K562 (cell line): ENCODE data around the gene SMYD2. TPM values are rescaled to one million over a fixed set of nuclear protein-coding genes. Genes with fewer than 3 reads are reported as not detected.

Source experiments
- ATAC-seq: fragments of 200-7000 bp; cut with Tn5 transposase; 3 replicates; pipeline ENCODE4 v1.9.1; 2020; ENCODE audit warnings: moderate library complexity
- BruUV-seq: library from RNA; stranded (reverse); fragments of 400-500 nt; replicated peaks from 2 replicates; lab custom pipeline; 2021; lab: Mats Ljungman, UMichigan
- CTCF ChIA-PET: fragments of 300-600 bp; formaldehyde crosslinking; extraction: SDS; loops from one replicate; lab custom pipeline; 2021; ENCODE audit warnings: low intra/inter-chr PET ratio; lab: Yijun Ruan, JAX
- POLR2A ChIA-PET: fragments of 300-600, 350-650 bp; sonication (Branson Sonifier 250); formaldehyde crosslinking; extraction: SDS; loops from one replicate; lab custom pipeline; 2021; ENCODE audit warnings: antibody characterized with exemption, inconsistent platforms; lab: Yijun Ruan, JAX
- DNase-seq, 4 experiments: peaks; one replicate each; pipeline versions ENCODE4 v3.0.0 to v3.0.0-alpha.2; 2011 to 2018; ENCODE audit warnings: low spot score in 3 of 4, mixed read lengths in 3 of 4; ENCODE audit errors: extremely low read depth in 1 of 4
- FAIRE-seq: peaks from 2 replicates; lab custom pipeline; 2011; peaks lifted over from hg19 to GRCh38; lab: Jason Lieb, UNC
- H2AFZ ChIP-seq: 2 replicates; pipeline ENCODE4 v1.6.0; 2011; ENCODE audit warnings: low read depth, low read length, control low read depth, inconsistent platforms
- H3K27ac ChIP-seq: fragments of 200-600 bp; 3 replicates; pipeline ENCODE4 v1.8.0; 2011; ENCODE audit warnings: low read depth, mild to moderate bottlenecking, control low read depth, inconsistent platforms, low read length, moderate library complexity, mixed read lengths; ENCODE audit errors: extremely low read depth
- H3K27me3 ChIP-seq, 2 experiments: fragments of 300-600 bp in 1 of 2; 2 replicates in 1 of 2; 3 replicates in 1 of 2; pipeline versions ENCODE4 v1.6.0 to v1.8.0; 2011; ENCODE audit warnings: inconsistent platforms in 2 of 2, low read length in 2 of 2, mild to moderate bottlenecking in 1 of 2, mixed read lengths in 1 of 2, moderate library complexity in 1 of 2; ENCODE audit not compliant: control insufficient read depth in 2 of 2, insufficient read depth in 2 of 2
- H3K36me3 ChIP-seq: fragments of 300-600 bp; 3 replicates; pipeline ENCODE4 v1.8.0; 2011; ENCODE audit warnings: mild to moderate bottlenecking, low read length, inconsistent platforms; ENCODE audit not compliant: control insufficient read depth, insufficient read depth
- H3K4me1 ChIP-seq, 2 experiments: fragments of 200-600 bp in 1 of 2; replicated peaks in 1 of 2; 2 replicates in 1 of 2; 3 replicates in 1 of 2; pipeline versions ENCODE4 v1.5.1 to v1.8.0; 2011; ENCODE audit warnings: inconsistent platforms in 2 of 2, low read length in 2 of 2, mild to moderate bottlenecking in 1 of 2, mixed read lengths in 1 of 2, moderate library complexity in 1 of 2; ENCODE audit not compliant: control insufficient read depth in 2 of 2, insufficient read depth in 2 of 2
- H3K4me2 ChIP-seq: 2 replicates; pipeline ENCODE4 v1.6.1; 2011; ENCODE audit warnings: low read length, control low read depth, inconsistent platforms, mixed read lengths; ENCODE audit not compliant: insufficient read depth
- H3K4me3 ChIP-seq: fragments of 200-600 bp; sonication (generic), shearing (Covaris generic); 2 replicates; pipeline ENCODE4 v1.5.1; 2016; ENCODE audit warnings: control low read depth, inconsistent platforms
- H3K79me2 ChIP-seq: fragments of 200-600 bp; 3 replicates; pipeline ENCODE4 v1.8.0; 2011; ENCODE audit warnings: low read length, inconsistent platforms; ENCODE audit not compliant: control insufficient read depth, insufficient read depth
- H3K9ac ChIP-seq, 2 experiments: 2 replicates each; pipeline versions ENCODE4 v1.6.0 to v1.6.1; 2011; ENCODE audit warnings: low read depth in 2 of 2, low read length in 2 of 2, control low read depth in 1 of 2, inconsistent platforms in 1 of 2, mild to moderate bottlenecking in 1 of 2, mixed read lengths in 1 of 2; ENCODE audit not compliant: insufficient read depth in 1 of 2
- H3K9me1 ChIP-seq: one replicate; pipeline ENCODE4 v1.6.0; 2011; ENCODE audit warnings: inconsistent platforms, mild to moderate bottlenecking, low read length, moderate library complexity; ENCODE audit not compliant: control insufficient read depth, insufficient read depth
- H3K9me3 ChIP-seq: replicated peaks from 2 replicates; pipeline ENCODE4 v1.5.1; 2011; ENCODE audit warnings: low read depth, low read length, inconsistent platforms; ENCODE audit not compliant: control insufficient read depth, insufficient read depth
- H4K20me1 ChIP-seq: replicated peaks from 2 replicates; pipeline ENCODE4 v1.6.1; 2011; ENCODE audit warnings: low read length, inconsistent platforms, mixed read lengths; ENCODE audit not compliant: control insufficient read depth, insufficient read depth
- BRD9 ChIP-seq: fragments of 450-650 bp; IDR thresholded peaks from 2 replicates; pipeline ENCODE4 v1.6.1; 2018; ENCODE audit warnings: low read depth; ENCODE audit not compliant: partially characterized antibody
- CCNT2 ChIP-seq: IDR thresholded peaks from 2 replicates; pipeline ENCODE4 v1.6.1; 2011; ENCODE audit warnings: borderline replicate concordance, low read depth, mild to moderate bottlenecking, moderate library complexity, mixed read lengths, low read length; ENCODE audit not compliant: insufficient read length; ENCODE audit errors: extremely low read depth
- ETV5 ChIP-seq: sonication (generic); formaldehyde crosslinking; IDR thresholded peaks from 2 replicates; pipeline ENCODE4 v1.4.0; 2020; ENCODE audit warnings: low read depth, mild to moderate bottlenecking, missing genetic modification reagents
- HDAC3 ChIP-seq: fragments of 450-650 bp; IDR thresholded peaks from 2 replicates; pipeline ENCODE4 v1.6.1; 2018; ENCODE audit warnings: borderline replicate concordance, mild to moderate bottlenecking, moderate library complexity; ENCODE audit not compliant: partially characterized antibody
- MTF1 ChIP-seq: fragments of 250-450 bp; sonication (Bioruptor Pico); IDR thresholded peaks from 2 replicates; pipeline ENCODE4 v1.9.0; 2021; ENCODE audit warnings: moderate library complexity, mild to moderate bottlenecking, inconsistent platforms, borderline replicate concordance
- SPI1 ChIP-seq: IDR thresholded peaks from 2 replicates; pipeline ENCODE4 v1.6.1; 2011; ENCODE audit warnings: low read depth, low read length, control low read depth, borderline replicate concordance
- TCF3 ChIP-seq: sonication (generic); formaldehyde crosslinking; IDR thresholded peaks from 2 replicates; pipeline ENCODE4 v1.4.0; 2020; ENCODE audit warnings: mild to moderate bottlenecking, missing genetic modification reagents
- ZBTB7A ChIP-seq: IDR thresholded peaks from 2 replicates; pipeline ENCODE4 v1.6.1; 2011; ENCODE audit warnings: low read depth, mild to moderate bottlenecking, low read length, moderate library complexity, borderline replicate concordance; ENCODE audit not compliant: control insufficient read depth
- ZNF140 ChIP-seq: fragments of 250-450 bp; sonication (Bioruptor Pico); IDR thresholded peaks from 2 replicates; pipeline ENCODE4 v1.8.0; 2021; ENCODE audit warnings: moderate library complexity, mild to moderate bottlenecking, inconsistent platforms
- WGBS: fragments of 100-300 bp; shearing (Covaris generic); methylation state at CpG from one replicate; pipeline ENCODE4 v1.1.6; 2016; ENCODE audit warnings: low coverage, mixed read lengths; ENCODE audit not compliant: insufficient coverage; ENCODE audit errors: missing lambda C conversion rate; 5-methylcytosine and 5-hydroxymethylcytosine counted together
- in situ Hi-C: fragments of 300-500 bp; cut with MboI; formaldehyde crosslinking; loops from 4 replicates; pipeline ENCODE4 v1.15.0; 2018; ENCODE audit warnings: inconsistent platforms, mixed read lengths
- intact Hi-C: fragments of 100-400 bp; cut with micrococcal nuclease; formaldehyde crosslinking; loops from 2 replicates; pipeline ENCODE4 v1.14.2; 2022
- polyA plus RNA-seq, 8 experiments: library from polyadenylated mRNA; depleted of rRNA in 4 of 8; stranded (reverse) in 5 of 8; unstranded in 3 of 8; fragments of >200 nt; fragmentation: Nextera tagmentation in 2 of 8; fragmentation: Illumina TruSeq in 1 of 8; extraction: Ambion mirVana in 2 of 8; extraction: Trizol in 1 of 8; gene quantifications; 2 replicates each; pipeline versions ENCODE4 v1.2.1 to v1.2.3, GENCODE V29; 2011 to 2014; ENCODE audit warnings: inconsistent platforms in 1 of 8, missing spikeins in 1 of 8
- total RNA-seq, 7 experiments: library from RNA; depleted of rRNA in 6 of 7; stranded (reverse); fragments of >200 nt in 6 of 7; fragmentation: Illumina TruSeq in 2 of 7; extraction: Trizol in 2 of 7; gene quantifications; 2 replicates each; pipeline versions ENCODE4 v1.2.1 to v1.2.3, GENCODE V29; 2011 to 2021; ENCODE audit warnings: low replicate concordance in 1 of 7

The SMYD2 gene
- total and polyA plus RNA-seq, 9 of the 15 experiments (the other 6 are each of a cell fraction or from before 2014, with no cell fraction given), result 13.8 to 81.3 (median 39.9) TPM

DNA sequence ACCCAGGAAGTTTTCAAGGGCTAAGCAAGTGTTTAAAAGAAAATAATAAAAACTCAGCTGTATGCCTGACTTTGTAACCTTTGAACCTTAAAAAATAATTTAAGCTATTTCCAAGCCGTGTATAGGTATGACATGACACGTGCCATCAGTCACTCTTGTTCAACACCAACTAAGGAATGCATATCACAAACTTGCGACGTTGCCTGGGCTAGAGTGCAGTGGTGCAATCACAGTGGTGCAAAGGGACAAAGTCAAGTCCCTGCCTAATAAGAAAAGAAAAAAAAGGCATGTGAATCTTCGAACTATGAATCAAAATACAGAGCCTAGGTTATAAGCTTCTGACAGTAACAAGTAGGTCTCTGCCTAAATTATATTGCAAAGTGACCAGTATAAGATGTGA, 79.2 kb downstream of the SMYD2 start:
- H3K36me3 ChIP-seq, result no peaks in the 10 kb centered on the region
- intact Hi-C loops, result no loop called here
- TF ChIP-seq TCF3 (no peak), ETV5 (CRISPR knock-in tag) (no peak), HDAC3 (no peak), SPI1 (no peak), CCNT2 (no peak), BRD9 (no peak), ZNF140 (no peak), MTF1 (CRISPR knock-in tag) (no peak), ZBTB7A (no peak)
- TF ChIP-seq, all 486 proteins: peak for 0
- H3K4me2 ChIP-seq, result no peak overlapping the region
- 10% methylated on average over 5 of the region's 5 CpGs for WGBS
- DNase-seq (no peak), ATAC-seq (no peak), FAIRE-seq (no peak)
- in situ Hi-C loops, result no loop called here
- no peaks in the 10 kb centered on the region for H3K9me3 ChIP-seq
- no peaks in the 10 kb centered on the region for H4K20me1 ChIP-seq
- no peaks in the 10 kb centered on the region for H3K79me2 ChIP-seq
- no peaks in the 10 kb centered on the region for H3K9me1 ChIP-seq
- no peak overlapping the region for H3K27ac ChIP-seq
- peaks cover 11 to 22% of the 10 kb centered on the region in 2 experiments for H3K27me3 ChIP-seq
- CTCF ChIA-PET, result no interaction called here
- no peak overlapping the region for H3K9ac ChIP-seq
- POLR2A ChIA-PET, result interaction anchor here (1.0 kb wide), 1 partner anchor 9 kb away, joined by 4 read pairs; no protein-coding TSS in a partner anchor
- H3K4me3 ChIP-seq, result no peak overlapping the region
- peaks cover 0 to 23% of the 10 kb centered on the region in 2 experiments; a peak in 3 of 5 replicates for H3K4me1 ChIP-seq
- BruUV-seq, result no TSS peak
- no peak overlapping the region for H2AFZ ChIP-seq
